GM06990 (cell line): ENCODE measurements around the gene RBM18.

Experiments used
- DNase-seq: peaks from one replicate; pipeline ENCODE4 v3.0.0-alpha.2; 2011; ENCODE audit not compliant: insufficient read length; ENCODE audit errors: extremely low read depth
- H3K27me3 ChIP-seq: replicated peaks from 2 replicates; pipeline ENCODE4 v1.6.0; 2011; ENCODE audit warnings: low read length; ENCODE audit not compliant: control insufficient read depth, insufficient read depth
- H3K36me3 ChIP-seq: 2 replicates; pipeline ENCODE4 v1.5.1; 2011; ENCODE audit warnings: low read length; ENCODE audit not compliant: control insufficient read depth, insufficient read depth
- H3K4me3 ChIP-seq: replicated peaks from 2 replicates; pipeline ENCODE4 v1.5.1; 2011; ENCODE audit warnings: low read depth, mild to moderate bottlenecking, control low read depth, low read length
- TF ChIP-seq, protein P1 (sequence below): IDR thresholded peaks from 2 replicates; pipeline ENCODE4 v1.5.1; 2011; ENCODE audit warnings: low read length, control low read depth, mild to moderate bottlenecking, inconsistent platforms; ENCODE audit not compliant: insufficient read depth, poor library complexity, severe bottlenecking

The RBM18 gene

DNA sequence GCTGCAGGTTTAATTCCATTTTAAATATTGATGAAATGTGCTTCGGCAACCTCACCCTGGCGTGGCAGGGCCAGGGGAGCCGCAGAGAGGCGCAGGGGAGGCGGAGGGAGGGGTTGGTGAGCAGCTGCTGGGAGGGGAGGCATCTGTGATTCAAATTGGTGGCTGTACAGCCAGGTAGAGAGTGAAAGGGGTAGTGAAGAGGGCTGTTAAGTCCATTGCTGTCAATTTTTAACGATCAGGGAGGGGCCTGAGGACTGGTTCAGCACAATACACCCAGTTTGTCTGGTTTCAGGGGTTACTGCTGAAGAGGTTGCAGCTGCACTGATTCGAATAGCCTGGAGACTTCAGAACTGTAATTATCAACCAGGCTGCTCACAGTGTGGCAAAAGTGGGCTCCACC is 67.2 kb downstream of the RBM18 start:
- TF ChIP-seq, protein P1, sequence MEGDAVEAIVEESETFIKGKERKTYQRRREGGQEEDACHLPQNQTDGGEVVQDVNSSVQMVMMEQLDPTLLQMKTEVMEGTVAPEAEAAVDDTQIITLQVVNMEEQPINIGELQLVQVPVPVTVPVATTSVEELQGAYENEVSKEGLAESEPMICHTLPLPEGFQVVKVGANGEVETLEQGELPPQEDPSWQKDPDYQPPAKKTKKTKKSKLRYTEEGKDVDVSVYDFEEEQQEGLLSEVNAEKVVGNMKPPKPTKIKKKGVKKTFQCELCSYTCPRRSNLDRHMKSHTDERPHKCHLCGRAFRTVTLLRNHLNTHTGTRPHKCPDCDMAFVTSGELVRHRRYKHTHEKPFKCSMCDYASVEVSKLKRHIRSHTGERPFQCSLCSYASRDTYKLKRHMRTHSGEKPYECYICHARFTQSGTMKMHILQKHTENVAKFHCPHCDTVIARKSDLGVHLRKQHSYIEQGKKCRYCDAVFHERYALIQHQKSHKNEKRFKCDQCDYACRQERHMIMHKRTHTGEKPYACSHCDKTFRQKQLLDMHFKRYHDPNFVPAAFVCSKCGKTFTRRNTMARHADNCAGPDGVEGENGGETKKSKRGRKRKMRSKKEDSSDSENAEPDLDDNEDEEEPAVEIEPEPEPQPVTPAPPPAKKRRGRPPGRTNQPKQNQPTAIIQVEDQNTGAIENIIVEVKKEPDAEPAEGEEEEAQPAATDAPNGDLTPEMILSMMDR = no peak
- no peaks in the 10 kb centered on the region; the same call in 1 of the 2 replicates for H3K27me3 ChIP-seq
- no peaks in the 10 kb centered on the region for H3K36me3 ChIP-seq
- no peak for DNase-seq
- no peak overlapping the region for H3K4me3 ChIP-seq

- no peak overlapping the region for H3K4me3 ChIP-seq
- no peaks in the 10 kb centered on the region for H3K36me3 ChIP-seq
- TF ChIP-seq, protein P1 = no peak
- H3K27me3 ChIP-seq = no peaks in the 10 kb centered on the region; the same call in 1 of the 2 replicates
- DNase-seq = no peak
These were observed 68.8 kb downstream of the RBM18 start for GRCh38 chr9:122195875-122196274.

DNA sequence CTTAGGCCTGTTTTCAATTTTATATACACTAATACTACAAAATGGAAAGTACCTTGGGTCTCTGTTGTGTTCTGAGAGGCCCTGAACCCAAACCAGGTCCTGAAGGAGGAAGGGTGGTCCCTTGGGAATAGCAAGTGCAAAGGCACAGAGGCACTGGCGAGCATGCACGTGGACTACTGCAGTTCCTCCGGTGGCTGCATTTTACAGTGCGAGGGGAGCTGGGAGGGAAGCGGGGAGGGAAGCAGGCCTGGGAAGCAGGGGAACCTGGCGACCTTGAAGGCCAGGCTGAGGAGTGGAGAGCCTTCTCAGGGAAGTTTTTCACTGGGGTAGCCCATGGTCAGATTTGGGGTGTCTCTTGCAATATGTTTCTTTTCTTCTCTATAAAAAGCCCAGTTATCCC is 71.0 kb downstream of the RBM18 start:
- Histone ChIP-seq H3K36me3 (no peaks in the 10 kb centered on the region), H3K27me3 (no peaks in the 10 kb centered on the region; the same call in 1 of the 2 replicates), H3K4me3 (no peak overlapping the region)
- DNase-seq = no peak
- TF ChIP-seq, protein P1 = no peak

DNA sequence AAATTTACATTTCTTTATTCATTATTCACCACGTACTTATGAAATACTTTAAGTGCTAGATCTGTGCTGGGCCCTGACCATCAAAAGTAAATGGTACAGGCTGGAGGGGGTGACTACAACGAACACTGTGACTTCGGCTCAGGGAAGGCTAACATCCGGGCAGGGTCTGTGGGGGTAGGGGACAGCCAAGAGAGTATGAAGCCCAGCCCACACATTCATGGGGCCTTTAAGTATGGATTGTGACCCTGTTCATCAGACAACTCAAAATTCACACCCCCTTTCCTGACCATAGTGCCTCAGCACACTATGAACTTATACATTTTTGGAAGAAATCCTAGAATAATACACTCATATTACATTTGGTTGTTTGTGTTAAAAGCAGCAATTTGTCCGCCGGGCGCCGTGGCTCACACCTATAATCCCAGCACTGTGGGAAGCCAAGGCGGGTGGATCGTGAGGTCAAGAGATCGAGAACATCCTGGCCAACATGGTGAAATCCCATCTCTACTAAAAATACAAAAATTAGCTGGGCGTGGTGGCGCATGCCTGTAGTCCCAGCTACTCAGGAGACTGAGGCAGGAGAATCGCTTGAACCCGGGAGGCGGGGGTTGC is 71.6 kb downstream of the RBM18 start:
- TF ChIP-seq, protein P1 = no peak

GRCh38 chr9:122192261-122192875 is 72.3 kb downstream of the RBM18 start:
- Histone ChIP-seq H3K36me3 (no peaks in the 10 kb centered on the region), H3K4me3 (no peak overlapping the region), H3K27me3 (no peaks in the 10 kb centered on the region; the same call in 1 of the 2 replicates)
- no peak for DNase-seq
- TF ChIP-seq, protein P1 = no peak

More for the DNA sequence above, 71.6 kb downstream of the RBM18 start:
- Histone ChIP-seq H3K4me3 (no peak overlapping the region), H3K27me3 (no peaks in the 10 kb centered on the region; the same call in 1 of the 2 replicates), H3K36me3 (no peaks in the 10 kb centered on the region)
- DNase-seq = no peak
